NT2/D1 (cell line): ENCODE measurements around the gene SLC25A25.

ENCODE experiments used
- DNase-seq: peaks from one replicate; pipeline ENCODE4 v3.0.0-alpha.2; 2011; ENCODE audit warnings: low read depth, low spot score
- H3K27me3 ChIP-seq: 2 replicates; pipeline ENCODE4 v1.6.0; 2011; ENCODE audit warnings: mild to moderate bottlenecking; ENCODE audit not compliant: insufficient read length, insufficient read depth
- H3K36me3 ChIP-seq: 2 replicates; pipeline ENCODE4 v1.6.1; 2011; ENCODE audit warnings: mild to moderate bottlenecking, low read length, mixed read lengths; ENCODE audit not compliant: insufficient read depth, insufficient read length
- H3K4me1 ChIP-seq: 2 replicates; pipeline ENCODE4 v1.5.1; 2011; ENCODE audit not compliant: insufficient read depth, insufficient read length
- H3K4me3 ChIP-seq: 2 replicates; pipeline ENCODE4 v1.5.1; 2011; ENCODE audit warnings: low read depth; ENCODE audit not compliant: insufficient read length
- H3K9ac ChIP-seq: 2 replicates; pipeline ENCODE4 v1.6.0; 2011; ENCODE audit warnings: low read depth; ENCODE audit not compliant: insufficient read length
- H3K9me3 ChIP-seq: 2 replicates; pipeline ENCODE4 v1.5.1; 2011; ENCODE audit warnings: mild to moderate bottlenecking, low read length; ENCODE audit not compliant: insufficient read depth
- SUZ12 ChIP-seq: IDR thresholded peaks from 2 replicates; pipeline ENCODE4 v1.6.1; 2011; ENCODE audit not compliant: insufficient read length, insufficient read depth; ENCODE audit errors: extremely low read depth
- YY1 ChIP-seq: IDR thresholded peaks from 2 replicates; pipeline ENCODE4 v1.6.1; 2011; ENCODE audit not compliant: insufficient read length, insufficient read depth
- ZNF274 ChIP-seq: IDR thresholded peaks from 2 replicates; pipeline ENCODE4 v1.6.1; 2011; ENCODE audit warnings: mild to moderate bottlenecking, low read depth, low read length

The SLC25A25 gene

GRCh38 chr9:128155736-128156500 is 87.9 kb downstream of the SLC25A25 start:
- Histone ChIP-seq H3K27me3 (no peaks in the 10 kb centered on the region), H3K9me3 (no peaks in the 10 kb centered on the region), H3K9ac (no peak overlapping the region), H3K4me3 (no peak overlapping the region), H3K4me1 (peaks cover 21% of the 10 kb centered on the region), H3K36me3 (no peaks in the 10 kb centered on the region)
- DNase-seq, result no peak
- TF ChIP-seq SUZ12, result no peak
- no peak for TF ChIP-seq YY1
- TF ChIP-seq ZNF274, result no peak
